ENCODE measurements around the gene TRAPPC2L. TPM values are rescaled to one million over a fixed set of nuclear protein-coding genes. Genes with fewer than 3 reads are reported as not detected.
"Not testable (repeated sequence)": the region's sequence is repeated elsewhere in the genome, so short reads cannot be mapped to it uniquely, and the experiment has no call there.

TRAPPC2L gene
- total RNA-seq, 3 donors from 2014 or later, result 32.1 to 37.8 (median 34.4) TPM

- no peak for DNase-seq (ENCODE audit: low spot score in 2 of 2)
- no peaks in the 10 kb centered on the region for H3K4me1 ChIP-seq
- intact Hi-C loops (cut with DNase I; ENCODE audit: low total_unique reads), result loop anchor here (1.0 kb wide), 1 partner anchor 46 kb away; no protein-coding TSS in a partner anchor
- no peaks in the 10 kb centered on the region for H3K27me3 ChIP-seq
- H3K27ac ChIP-seq, result peak overlapping the region in 1 of 2 donors; percentile 84
- H3K4me3 ChIP-seq, result peak overlapping the region in 1 of 3 donors; percentile 8
- H3K9me3 ChIP-seq, result no peaks in the 10 kb centered on the region
- no peaks in the 10 kb centered on the region for H3K36me3 ChIP-seq
- TF ChIP-seq POLR2A (IDR thresholded peaks at IDR 0.05) (no peak), POLR2AphosphoS5 (IDR thresholded peaks at IDR 0.05) (no peak), CTCF (IDR thresholded peaks at IDR 0.05) (no peak)
These were observed 30.1 kb downstream of the TRAPPC2L start for GRCh38 chr16:88886845-88887521.

- no peaks in the 10 kb centered on the region for H3K4me1 ChIP-seq
- H3K27ac ChIP-seq, result peak overlapping the region in 1 of 2 donors; percentile 84
- intact Hi-C loops (cut with DNase I; ENCODE audit: low total_unique reads), result no loop called here
- no peak for TF ChIP-seq POLR2A (IDR thresholded peaks at IDR 0.05)
- no peaks in the 10 kb centered on the region for H3K9me3 ChIP-seq
- H3K4me3 ChIP-seq, result no peak overlapping the region
- H3K27me3 ChIP-seq, result no peaks in the 10 kb centered on the region
- no peak for DNase-seq (ENCODE audit: low spot score in 2 of 2)
- no peaks in the 10 kb centered on the region for H3K36me3 ChIP-seq
These were observed 31.1 kb downstream of the TRAPPC2L start for GRCh38 chr16:88888057-88888456.

GRCh38 chr16:88888461-88889387 lies 31.8 kb downstream of the TRAPPC2L start:
- H3K4me3 ChIP-seq, result no peak overlapping the region
- no peaks in the 10 kb centered on the region for H3K36me3 ChIP-seq
- H3K27ac ChIP-seq, result peak overlapping the region in 1 of 2 donors; percentile 77
- DNase-seq (ENCODE audit: low spot score in 2 of 2), result no peak
- no peaks in the 10 kb centered on the region for H3K4me1 ChIP-seq
- intact Hi-C loops (cut with DNase I; ENCODE audit: low total_unique reads), result no loop called here
- no peaks in the 10 kb centered on the region for H3K9me3 ChIP-seq
- no peaks in the 10 kb centered on the region for H3K27me3 ChIP-seq
- no peak for TF ChIP-seq POLR2A (IDR thresholded peaks at IDR 0.05)
- no peak for TF ChIP-seq CTCF (IDR thresholded peaks at IDR 0.05)
- no peak for TF ChIP-seq POLR2AphosphoS5 (IDR thresholded peaks at IDR 0.05)

GRCh38 chr16:88889702-88890352 lies 32.9 kb downstream of the TRAPPC2L start:
- DNase-seq (ENCODE audit: low spot score in 2 of 2); H3K27ac ChIP-seq; intact Hi-C loops (cut with DNase I; ENCODE audit: low total_unique reads); H3K36me3 ChIP-seq; H3K9me3 ChIP-seq; H3K4me1 ChIP-seq; H3K4me3 ChIP-seq; H3K27me3 ChIP-seq: not testable (repeated sequence)

- Histone ChIP-seq H3K9me3 (no peaks in the 10 kb centered on the region), H3K27ac (no peak overlapping the region), H3K4me1 (no peaks in the 10 kb centered on the region), H3K36me3 (no peaks in the 10 kb centered on the region), H3K4me3 (no peak overlapping the region), H3K27me3 (no peaks in the 10 kb centered on the region)
- intact Hi-C loops (cut with DNase I; ENCODE audit: low total_unique reads), result no loop called here
- no peak for DNase-seq (ENCODE audit: low spot score in 2 of 2)
- no peak for TF ChIP-seq CTCF (IDR thresholded peaks at IDR 0.05)
- no peak for TF ChIP-seq POLR2A (IDR thresholded peaks at IDR 0.05)
- TF ChIP-seq POLR2AphosphoS5 (IDR thresholded peaks at IDR 0.05), result no peak
These were observed 34.2 kb downstream of the TRAPPC2L start for GRCh38 chr16:88891083-88891482.
